Stimulated activated CD8-positive, alpha-beta memory T cell treated with anti-CD3 and anti-CD28 coated beads, Interleukin-12 subunit alpha, Interleukin-12 subunit beta, amount 100 ng/mL, for 24 hours (primary cell): ENCODE data around the gene GPRC5C.
"Not testable (repeated sequence)": the region's sequence is repeated elsewhere in the genome, so short reads cannot be mapped to it uniquely, and the experiment has no call there.

Experiments
- DNase-seq: peaks from one replicate; pipeline ENCODE4 v3.0.0-alpha.2; 2020; ENCODE audit errors: extremely low read depth

GPRC5C gene

GRCh38 chr17:74431568-74432423, at the start of gene GPRC5C:
TSS of gene GPRC5C (plus strand) at chr17:74432088. CDS start at chr17:74439777, 7,689 bp downstream.
- DNase-seq, result no peak

- DNase-seq, result no peak
Measured at GRCh38 chr17:74383141-74383540, 48.7 kb upstream of the GPRC5C start.

- no peak for DNase-seq
Measured at GRCh38 chr17:74385201-74385600, 46.7 kb upstream of the GPRC5C start.

- no peak for DNase-seq
Measured at GRCh38 chr17:74386386-74386785, 45.5 kb upstream of the GPRC5C start.

- no peak for DNase-seq
Measured at GRCh38 chr17:74387365-74388218, 44.3 kb upstream of the GPRC5C start.

GRCh38 chr17:74389084-74389753, 42.7 kb upstream of the GPRC5C start:
- no peak for DNase-seq

- DNase-seq, result no peak
Measured at GRCh38 chr17:74389937-74390679, 41.8 kb upstream of the GPRC5C start.

GRCh38 chr17:74390680-74391653, 40.9 kb upstream of the GPRC5C start:
- DNase-seq, result no peak

GRCh38 chr17:74391771-74392170, 40.1 kb upstream of the GPRC5C start:
- no peak for DNase-seq

GRCh38 chr17:74392848-74393247, 39.0 kb upstream of the GPRC5C start:
- no peak for DNase-seq

- DNase-seq, result no peak
Measured at GRCh38 chr17:74393346-74393942, 38.4 kb upstream of the GPRC5C start.

- no peak for DNase-seq
Measured at GRCh38 chr17:74394275-74394950, 37.5 kb upstream of the GPRC5C start.

- no peak for DNase-seq
Measured at GRCh38 chr17:74394977-74395376, 36.9 kb upstream of the GPRC5C start.

GRCh38 chr17:74396567-74396966, 35.3 kb upstream of the GPRC5C start:
- no peak for DNase-seq

- no peak for DNase-seq
Measured at GRCh38 chr17:74402048-74402447, 29.8 kb upstream of the GPRC5C start.

- DNase-seq, result no peak
Measured at GRCh38 chr17:74403512-74404137, 28.3 kb upstream of the GPRC5C start.

GRCh38 chr17:74404218-74404617, 27.7 kb upstream of the GPRC5C start:
- no peak for DNase-seq

- no peak for DNase-seq
Measured at GRCh38 chr17:74404789-74405188, 27.1 kb upstream of the GPRC5C start.

GRCh38 chr17:74405311-74405710, 26.6 kb upstream of the GPRC5C start:
- not testable (repeated sequence) for DNase-seq
